T-helper 1 cell treated with Interleukin-12 subunit alpha and Interleukin-12 subunit beta and Interleukin-4 antibody, amounts not matched to agents 30 μg/mL and 1 μg/mL, for 36 hours (primary cell): ENCODE results near the gene RASSF4.

Experiments used
- H3K27ac Mint-ChIP-seq: one replicate; pipeline ENCODE4 v1.8.0; 2021; ENCODE audit warnings: mild to moderate bottlenecking, mixed read lengths
- H3K27me3 Mint-ChIP-seq: one replicate; pipeline ENCODE4 v1.8.0; 2021; ENCODE audit warnings: low read depth, mixed read lengths
- H3K36me3 Mint-ChIP-seq: one replicate; pipeline ENCODE4 v1.8.0; 2021; ENCODE audit warnings: low read depth, mixed read lengths
- H3K4me1 Mint-ChIP-seq: one replicate; pipeline ENCODE4 v1.8.0; 2021; ENCODE audit warnings: low read depth, mixed read lengths
- H3K4me3 Mint-ChIP-seq: one replicate; pipeline ENCODE4 v1.8.0; 2021; ENCODE audit warnings: mild to moderate bottlenecking, moderate library complexity, mixed read lengths
- H3K9me3 Mint-ChIP-seq: one replicate; pipeline ENCODE4 v1.8.0; 2021; ENCODE audit warnings: mixed read lengths

RASSF4 gene

GRCh38 chr10:44978570-44979280 is 19.1 kb downstream of the RASSF4 start, which contains the start of gene DEPP1:
TSS of gene DEPP1 (minus strand) at chr10:44978809. CDS start at chr10:44978030, 779 bp downstream.
- H3K36me3 Mint-ChIP-seq, result peaks cover 3% of the 10 kb centered on the region
- H3K27ac Mint-ChIP-seq, result peak within 1 kb of the TSS; percentile 67

GRCh38 chr10:44979281-44980191 is 19.9 kb downstream of the RASSF4 start:
- peaks cover 36% of the 10 kb centered on the region for H3K4me1 Mint-ChIP-seq
- H3K27me3 Mint-ChIP-seq, result no peaks in the 10 kb centered on the region
- no peak overlapping the region for H3K4me3 Mint-ChIP-seq
- no peak overlapping the region for H3K27ac Mint-ChIP-seq
- no peaks in the 10 kb centered on the region for H3K9me3 Mint-ChIP-seq
- H3K36me3 Mint-ChIP-seq, result peaks cover 3% of the 10 kb centered on the region

More at GRCh38 chr10:44978570-44979280, 19.1 kb downstream of the RASSF4 start, which contains the start of gene DEPP1:
- Mint-ChIP-seq H3K27me3 (no peaks in the 10 kb centered on the region), H3K4me3 (peak within 1 kb of the TSS; percentile 80), H3K4me1 (peaks cover 39% of the 10 kb centered on the region), H3K9me3 (no peaks in the 10 kb centered on the region)

- H3K4me1 Mint-ChIP-seq, result peaks cover 36% of the 10 kb centered on the region
- peaks cover 4% of the 10 kb centered on the region for H3K27me3 Mint-ChIP-seq
- no peaks in the 10 kb centered on the region for H3K9me3 Mint-ChIP-seq
- H3K27ac Mint-ChIP-seq, result no peak overlapping the region
- no peak overlapping the region for H3K4me3 Mint-ChIP-seq
- H3K36me3 Mint-ChIP-seq, result peaks cover 3% of the 10 kb centered on the region
Observed at GRCh38 chr10:44980309-44981171, 20.9 kb downstream of the RASSF4 start.

- H3K9me3 Mint-ChIP-seq, result no peaks in the 10 kb centered on the region
- H3K4me3 Mint-ChIP-seq, result no peak overlapping the region
- H3K27ac Mint-ChIP-seq, result no peak overlapping the region
- H3K27me3 Mint-ChIP-seq, result peaks cover 4% of the 10 kb centered on the region
- H3K4me1 Mint-ChIP-seq, result peaks cover 32% of the 10 kb centered on the region
- H3K36me3 Mint-ChIP-seq, result peaks cover 3% of the 10 kb centered on the region
Observed at GRCh38 chr10:44981172-44982113, 21.8 kb downstream of the RASSF4 start.

- Mint-ChIP-seq H3K27me3 (peaks cover 4% of the 10 kb centered on the region), H3K4me3 (no peak overlapping the region), H3K27ac (no peak overlapping the region), H3K4me1 (peaks cover 26% of the 10 kb centered on the region), H3K36me3 (peaks cover under 1% of the 10 kb centered on the region), H3K9me3 (no peaks in the 10 kb centered on the region)
Observed at GRCh38 chr10:44982114-44982460, 22.5 kb downstream of the RASSF4 start.

- no peaks in the 10 kb centered on the region for H3K36me3 Mint-ChIP-seq
- peaks cover 4% of the 10 kb centered on the region for H3K27me3 Mint-ChIP-seq
- H3K4me3 Mint-ChIP-seq, result no peak overlapping the region
- no peak overlapping the region for H3K27ac Mint-ChIP-seq
- H3K4me1 Mint-ChIP-seq, result peaks cover 24% of the 10 kb centered on the region
- H3K9me3 Mint-ChIP-seq, result no peaks in the 10 kb centered on the region
Observed at GRCh38 chr10:44982496-44982895, 22.9 kb downstream of the RASSF4 start.

GRCh38 chr10:44983066-44983894 is 23.7 kb downstream of the RASSF4 start:
- Mint-ChIP-seq H3K27ac (no peak overlapping the region), H3K4me1 (peaks cover 21% of the 10 kb centered on the region), H3K4me3 (no peak overlapping the region), H3K27me3 (peaks cover 5% of the 10 kb centered on the region), H3K36me3 (no peaks in the 10 kb centered on the region), H3K9me3 (no peaks in the 10 kb centered on the region)

- H3K9me3 Mint-ChIP-seq, result no peaks in the 10 kb centered on the region
- no peaks in the 10 kb centered on the region for H3K36me3 Mint-ChIP-seq
- no peak overlapping the region for H3K4me3 Mint-ChIP-seq
- H3K27ac Mint-ChIP-seq, result no peak overlapping the region
- H3K4me1 Mint-ChIP-seq, result peaks cover 17% of the 10 kb centered on the region
- peaks cover 10% of the 10 kb centered on the region for H3K27me3 Mint-ChIP-seq
Observed at GRCh38 chr10:44983895-44984278, 24.3 kb downstream of the RASSF4 start.

GRCh38 chr10:44984671-44985101 is 25.1 kb downstream of the RASSF4 start:
- Mint-ChIP-seq H3K4me1 (peaks cover 12% of the 10 kb centered on the region), H3K27me3 (peaks cover 16% of the 10 kb centered on the region), H3K36me3 (no peaks in the 10 kb centered on the region), H3K9me3 (no peaks in the 10 kb centered on the region), H3K27ac (no peak overlapping the region), H3K4me3 (no peak overlapping the region)

- peaks cover 16% of the 10 kb centered on the region for H3K27me3 Mint-ChIP-seq
Observed at GRCh38 chr10:44985175-44985681, 25.6 kb downstream of the RASSF4 start.

GRCh38 chr10:44986179-44986578 is 26.6 kb downstream of the RASSF4 start:
- Mint-ChIP-seq H3K4me3 (no peak overlapping the region), H3K4me1 (peaks cover 5% of the 10 kb centered on the region), H3K9me3 (no peaks in the 10 kb centered on the region), H3K27me3 (peaks cover 16% of the 10 kb centered on the region), H3K36me3 (no peaks in the 10 kb centered on the region), H3K27ac (no peak overlapping the region)

More at GRCh38 chr10:44985175-44985681, 25.6 kb downstream of the RASSF4 start:
- Mint-ChIP-seq H3K9me3 (no peaks in the 10 kb centered on the region), H3K4me3 (no peak overlapping the region), H3K4me1 (peaks cover 12% of the 10 kb centered on the region), H3K36me3 (no peaks in the 10 kb centered on the region), H3K27ac (no peak overlapping the region)

- Mint-ChIP-seq H3K36me3 (no peaks in the 10 kb centered on the region), H3K27ac (no peak overlapping the region), H3K27me3 (peaks cover 16% of the 10 kb centered on the region), H3K4me3 (no peak overlapping the region), H3K9me3 (no peaks in the 10 kb centered on the region), H3K4me1 (peaks cover 4% of the 10 kb centered on the region)
Observed at GRCh38 chr10:44986670-44987069, 27.1 kb downstream of the RASSF4 start.
